ENCODE measurements around the gene CHDH.

The CHDH gene

DNA sequence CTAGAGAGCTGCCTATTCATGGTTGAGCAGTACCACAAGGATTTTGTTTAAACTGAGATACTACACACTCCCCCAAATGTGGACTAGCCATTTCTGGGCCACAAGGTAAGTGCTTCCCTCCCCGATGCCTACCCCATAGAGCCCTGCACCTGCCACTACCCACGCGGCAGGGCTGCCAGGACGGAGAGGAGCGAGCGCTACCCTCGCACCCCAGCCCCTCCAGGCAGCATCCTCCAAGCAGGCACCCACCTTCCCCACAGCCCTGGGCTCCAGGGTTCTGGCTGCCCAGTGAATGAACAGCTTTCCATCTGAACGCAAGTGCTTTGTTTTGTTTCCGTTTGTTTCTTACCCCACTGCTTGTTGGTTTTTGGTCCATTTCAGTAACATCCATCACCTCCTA, 59.2 kb downstream of the CHDH start:
- DNase-seq, result no peak

DNA sequence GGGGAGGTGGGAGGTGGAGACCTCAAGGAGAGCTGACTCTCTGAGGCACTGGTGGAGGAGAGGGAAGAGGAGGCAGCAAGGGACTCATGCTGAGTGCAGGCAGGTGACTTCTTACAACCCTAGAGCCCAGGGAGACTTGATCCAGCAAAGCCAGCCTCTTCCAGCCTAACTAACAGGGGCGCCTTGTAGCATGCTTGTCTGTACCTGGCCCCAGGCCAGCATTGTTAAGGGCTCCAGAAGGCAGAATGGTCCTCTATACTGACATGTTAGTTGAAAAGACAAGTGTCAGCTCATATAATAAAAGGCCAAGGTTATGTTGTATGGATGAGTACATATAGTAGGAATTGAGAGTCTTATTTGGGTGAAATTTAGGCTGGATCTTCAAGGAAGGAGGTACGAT, 65.4 kb downstream of the CHDH start:
- no peak for DNase-seq

DNA sequence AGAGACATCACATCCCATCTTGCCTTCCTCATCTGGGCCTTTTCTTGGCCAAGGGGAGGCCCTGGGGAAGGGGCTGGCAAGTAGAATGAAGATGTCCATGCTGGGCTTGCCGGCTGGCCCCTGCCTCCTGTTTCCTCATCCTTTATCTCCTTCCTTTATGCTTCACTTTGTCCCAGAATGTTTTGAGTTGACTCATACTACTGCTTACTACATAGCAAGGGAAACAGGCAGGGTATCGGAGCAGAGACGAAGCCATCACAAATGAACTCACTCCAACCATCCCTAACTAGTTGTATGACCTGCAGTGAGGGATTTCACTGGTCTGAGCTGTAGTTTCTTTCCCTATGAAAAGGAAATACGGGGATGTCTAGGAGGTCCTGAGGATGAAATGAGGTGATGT, 66.0 kb downstream of the CHDH start:
- no peak for DNase-seq

DNA sequence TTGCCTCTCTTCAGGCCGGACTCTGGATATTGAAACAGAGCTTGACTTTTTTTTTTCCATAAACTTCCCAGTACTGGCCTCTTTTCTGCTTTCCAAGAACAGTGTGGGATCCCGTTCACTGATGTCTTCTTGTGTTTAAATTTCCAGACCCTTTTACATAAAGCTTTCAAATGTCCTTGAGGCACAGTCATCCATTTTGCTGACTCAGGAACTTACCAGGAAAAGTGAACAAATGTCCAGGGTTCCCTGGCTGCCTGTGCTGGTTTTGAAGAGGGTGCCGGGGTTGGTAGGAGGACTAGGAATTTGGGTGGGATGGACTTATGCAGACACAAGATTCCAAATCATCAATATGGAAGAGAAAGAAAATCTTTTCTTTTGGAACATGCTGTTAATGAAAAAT, 68.1 kb downstream of the CHDH start:
- DNase-seq, result no peak

DNA sequence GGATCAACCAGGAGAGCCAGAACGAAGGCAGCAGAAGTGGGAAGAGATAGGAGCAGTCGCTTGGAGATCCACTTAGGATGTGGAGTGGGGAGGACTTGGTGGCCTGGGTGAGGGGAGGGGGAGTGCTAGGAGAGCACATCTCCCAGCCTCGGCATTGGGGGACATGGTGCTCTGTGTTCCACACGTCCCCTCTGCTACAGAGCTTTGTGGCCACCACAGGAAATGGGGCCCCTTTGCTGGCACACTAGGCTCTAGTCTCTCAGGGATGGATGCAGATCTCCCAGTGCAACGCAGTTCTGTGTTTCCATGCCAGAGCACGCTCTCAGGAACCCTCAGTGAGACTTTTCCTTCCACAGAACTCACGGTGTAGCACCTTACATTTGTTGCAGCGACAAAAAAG, 68.8 kb downstream of the CHDH start:
- no peak for DNase-seq

DNA sequence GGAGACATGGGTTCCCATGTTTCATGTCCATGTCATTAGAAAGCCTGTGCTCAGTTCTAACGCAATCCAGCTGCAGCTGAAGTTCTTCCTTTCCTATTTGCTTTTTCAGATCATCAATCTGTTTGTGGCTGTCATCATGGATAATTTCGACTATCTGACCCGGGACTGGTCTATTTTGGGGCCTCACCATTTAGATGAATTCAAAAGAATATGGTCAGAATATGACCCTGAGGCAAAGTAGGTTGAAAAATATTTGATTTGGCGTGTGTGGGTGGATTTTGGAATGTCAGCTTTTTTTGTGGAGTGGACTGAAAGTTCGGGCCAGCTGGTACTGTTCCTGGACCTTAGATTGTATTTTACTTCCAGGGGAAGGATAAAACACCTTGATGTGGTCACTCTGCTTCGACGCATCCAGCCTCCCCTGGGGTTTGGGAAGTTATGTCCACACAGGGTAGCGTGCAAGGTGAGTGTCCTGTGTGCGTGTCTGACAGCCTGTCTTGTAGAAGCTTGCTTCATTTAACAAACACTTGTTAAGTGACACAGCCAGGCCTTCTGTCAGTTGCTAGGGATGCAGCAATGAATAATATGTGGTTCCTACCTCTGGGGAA, 69.6 kb downstream of the CHDH start:
- DNase-seq, result no peak

DNA sequence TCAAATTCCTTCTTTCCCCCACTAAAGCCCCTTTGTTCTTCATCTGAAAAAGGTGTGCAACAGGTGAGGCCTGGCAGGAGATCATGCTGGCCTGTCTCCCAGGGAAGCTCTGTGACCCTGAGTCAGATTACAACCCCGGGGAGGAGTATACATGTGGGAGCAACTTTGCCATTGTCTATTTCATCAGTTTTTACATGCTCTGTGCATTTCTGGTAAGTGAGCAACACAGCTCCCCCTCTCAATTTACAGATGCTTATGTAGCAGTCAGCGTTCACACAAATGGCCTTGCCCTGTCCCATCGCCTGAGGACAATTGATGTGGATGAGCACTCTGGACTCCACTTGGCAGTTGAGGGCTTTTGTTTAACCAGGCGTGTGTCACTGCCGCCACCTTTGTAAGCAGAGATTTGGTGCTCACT, 70.4 kb downstream of the CHDH start:
- no peak for DNase-seq

DNA sequence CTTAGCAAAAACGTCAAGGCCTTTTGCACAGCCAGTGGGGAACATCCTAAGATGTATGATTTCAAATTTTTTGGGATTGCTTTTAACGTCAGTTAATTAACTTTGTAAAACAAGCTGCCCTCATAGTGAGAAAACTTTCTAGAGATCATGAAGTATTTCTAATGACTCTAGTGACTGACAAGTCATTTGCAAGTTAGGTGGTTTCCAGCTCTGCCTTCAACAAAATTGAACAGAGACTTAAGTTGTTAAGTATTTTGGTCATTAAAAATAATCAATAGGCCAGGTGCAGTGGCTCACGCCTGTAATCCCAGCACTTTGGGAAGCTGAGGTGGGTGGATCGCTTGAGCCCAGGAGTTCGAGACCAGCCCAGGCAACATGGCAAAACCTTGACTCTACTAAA, 71.2 kb downstream of the CHDH start:
- no peak for DNase-seq

DNA sequence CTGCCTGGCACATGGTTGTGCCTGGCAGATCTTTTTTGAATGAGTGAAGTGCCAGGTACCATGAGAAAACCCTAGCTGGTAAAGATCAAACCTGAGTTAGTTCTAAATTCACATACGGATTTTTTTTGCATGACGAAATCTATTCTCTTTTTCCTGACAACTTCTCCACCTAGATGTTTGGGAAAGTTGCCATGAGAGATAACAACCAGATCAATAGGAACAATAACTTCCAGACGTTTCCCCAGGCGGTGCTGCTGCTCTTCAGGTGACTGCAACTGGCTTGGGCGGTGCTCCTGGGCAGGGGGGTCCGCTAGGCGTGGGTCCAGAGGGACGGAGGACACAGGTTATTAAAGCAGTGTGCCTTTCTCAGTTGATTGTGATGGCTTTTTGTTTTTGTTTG, 71.8 kb downstream of the CHDH start:
- no peak for DNase-seq

DNA sequence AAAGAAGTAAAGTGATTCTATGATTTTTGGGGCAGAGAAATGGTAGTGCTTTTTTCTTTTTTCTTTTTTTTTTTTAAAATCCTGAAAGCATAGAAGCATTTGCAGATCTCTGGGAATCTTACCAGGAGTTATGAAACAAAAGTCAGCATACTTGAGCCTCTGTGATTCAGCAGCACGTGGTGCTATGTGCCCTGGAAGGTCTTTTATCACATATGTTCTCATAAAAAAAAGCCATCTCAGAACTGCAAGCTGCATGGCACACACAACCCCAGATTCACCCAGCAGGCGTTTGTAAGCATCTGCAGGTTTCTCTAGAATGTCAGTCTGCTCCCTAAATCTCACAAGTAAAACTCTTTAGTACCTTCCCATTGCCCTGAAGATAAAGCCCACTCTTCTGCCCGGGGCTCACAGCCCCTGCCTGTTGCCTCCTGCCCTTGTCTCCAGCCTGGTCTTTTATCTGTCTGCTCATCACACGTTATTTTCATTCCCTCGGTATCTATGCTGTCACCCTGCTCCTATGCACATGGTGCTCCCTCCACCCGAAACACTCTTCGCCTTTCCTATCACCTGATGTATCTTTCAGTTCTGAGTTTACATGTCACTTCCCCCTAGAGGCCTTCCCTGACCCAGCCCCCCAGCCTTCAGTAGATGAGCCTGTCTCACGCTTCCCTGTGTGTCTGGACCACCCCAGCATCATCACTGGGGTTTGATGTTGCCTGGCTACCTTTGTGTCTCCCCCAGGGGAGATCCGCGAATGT, 72.4 kb downstream of the CHDH start:
- DNase-seq, result no peak

DNA sequence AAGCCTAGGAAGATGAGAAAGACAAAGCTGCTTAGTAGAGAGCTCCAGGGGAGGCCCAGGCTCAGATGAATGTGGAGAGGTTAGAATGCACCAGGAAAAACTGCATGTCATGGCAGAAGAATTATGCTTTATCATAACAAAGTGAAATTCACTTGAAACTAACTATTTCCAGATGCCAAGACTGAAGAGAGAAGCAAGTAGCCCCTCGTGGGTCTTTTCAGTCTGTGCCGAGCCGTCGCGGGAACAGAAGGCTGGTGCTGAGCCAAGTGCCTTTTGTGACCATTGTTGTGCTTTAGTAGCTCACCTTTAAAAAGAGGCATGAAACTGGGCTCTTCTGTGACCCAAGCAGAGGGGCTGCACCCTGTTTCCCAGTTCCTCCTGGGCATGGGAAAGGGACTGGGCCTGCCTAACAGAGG, 73.2 kb downstream of the CHDH start:
- DNase-seq, result no peak

DNA sequence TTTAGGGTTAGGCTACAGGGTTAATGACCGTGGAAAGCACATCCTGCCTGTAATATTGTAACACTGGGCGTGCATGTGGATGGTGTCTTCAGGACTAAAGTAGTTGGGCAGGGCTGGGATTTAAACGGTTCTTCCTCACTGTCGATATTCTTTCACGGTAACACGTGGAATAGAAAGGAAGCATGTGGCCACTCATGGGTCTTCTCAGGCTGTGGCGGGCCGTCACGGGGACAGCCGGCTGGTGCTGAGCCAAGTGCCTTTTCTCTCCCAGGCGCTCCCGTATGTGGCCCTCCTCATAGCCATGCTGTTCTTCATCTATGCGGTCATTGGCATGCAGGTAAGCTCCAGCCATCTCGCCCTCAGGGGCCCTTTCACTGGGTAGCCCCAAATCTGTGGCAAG, 73.7 kb downstream of the CHDH start:
- no peak for DNase-seq

DNA sequence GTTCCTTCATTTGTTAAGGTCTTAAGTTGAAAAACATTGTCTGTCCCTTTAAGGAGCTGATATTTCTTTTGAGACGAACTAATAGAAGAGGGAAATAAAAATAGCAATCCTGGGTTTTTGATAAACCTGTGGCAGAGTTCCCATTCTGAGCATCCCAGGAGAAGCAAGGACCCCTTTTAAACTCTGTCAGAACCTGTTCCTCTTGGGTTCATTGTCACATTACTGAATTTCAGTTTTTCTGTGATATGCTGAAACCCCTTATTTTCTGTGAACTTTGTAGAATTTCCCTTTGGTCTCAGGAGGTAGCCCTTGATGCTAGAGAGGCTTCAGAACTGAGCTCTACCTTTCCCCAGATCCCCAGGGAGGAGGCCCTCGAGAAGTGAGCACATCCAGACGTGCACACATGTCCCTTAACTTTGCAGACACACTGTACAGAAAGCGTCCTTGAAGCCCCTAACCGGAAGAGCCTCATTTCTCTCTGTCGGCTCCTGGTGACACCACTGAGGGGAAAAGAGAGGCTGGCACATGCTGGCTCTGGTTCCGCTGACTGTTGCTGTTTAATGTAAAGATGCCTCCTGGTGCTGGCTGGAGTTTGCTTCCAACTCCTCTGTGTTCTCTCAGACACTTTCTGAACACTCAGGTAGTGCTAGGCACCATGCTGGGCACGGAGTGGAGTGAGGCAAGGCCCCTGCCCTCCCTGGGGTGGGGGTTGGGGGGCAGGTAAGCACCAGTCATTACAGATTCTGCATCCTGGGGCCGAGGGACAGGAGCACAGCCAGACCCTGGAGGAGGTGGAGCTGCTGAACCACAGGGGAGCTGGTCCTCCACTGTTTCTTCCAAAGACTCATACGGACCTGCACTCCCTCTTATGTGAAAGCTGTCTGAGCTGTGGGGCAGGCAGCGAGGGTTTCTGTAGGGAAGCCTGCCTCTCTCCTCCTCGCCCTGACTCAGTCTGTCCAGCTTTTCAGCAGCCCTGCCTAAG, 77.5 kb downstream of the CHDH start:
- DNase-seq, result no peak

DNA sequence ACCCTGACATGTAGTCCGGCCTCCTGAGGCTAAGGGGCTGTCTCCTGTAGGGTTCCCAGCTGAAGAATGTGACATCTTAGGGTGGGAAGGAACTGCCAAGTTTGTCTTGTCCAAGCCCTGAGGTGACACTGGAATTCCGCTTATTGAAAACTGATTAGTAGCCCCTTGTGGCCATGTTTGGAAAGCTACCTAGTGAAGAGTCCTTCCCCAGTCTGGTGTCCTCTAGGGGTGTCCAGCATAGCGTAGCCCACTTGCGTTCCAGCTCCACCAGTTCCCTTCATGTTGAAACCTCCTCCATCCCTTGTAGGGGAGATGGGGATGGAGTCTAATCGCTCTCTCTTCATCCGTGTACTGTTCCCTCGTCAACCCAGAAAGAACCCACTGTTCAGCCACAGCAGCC, 79.5 kb downstream of the CHDH start:
- no peak for DNase-seq

DNA sequence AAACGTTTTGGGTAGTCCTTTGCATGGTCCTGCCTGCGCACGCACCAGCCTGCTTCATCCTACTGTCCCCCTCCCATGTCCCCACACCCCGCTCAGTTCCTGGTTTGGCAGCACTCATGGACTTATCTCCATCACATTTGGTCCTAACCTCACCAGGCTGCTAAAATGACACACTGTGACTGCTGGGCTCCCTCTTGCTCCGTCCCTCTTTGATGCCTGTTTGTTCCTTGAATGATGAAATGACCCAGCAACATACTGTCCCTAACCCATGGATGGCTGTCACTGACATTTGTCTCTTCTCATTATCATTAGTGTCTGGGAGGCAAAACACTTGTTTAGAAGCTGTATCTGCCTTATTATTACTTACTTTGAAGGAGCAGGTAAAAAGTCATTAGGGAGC, 80.5 kb downstream of the CHDH start:
- no peak for DNase-seq

DNA sequence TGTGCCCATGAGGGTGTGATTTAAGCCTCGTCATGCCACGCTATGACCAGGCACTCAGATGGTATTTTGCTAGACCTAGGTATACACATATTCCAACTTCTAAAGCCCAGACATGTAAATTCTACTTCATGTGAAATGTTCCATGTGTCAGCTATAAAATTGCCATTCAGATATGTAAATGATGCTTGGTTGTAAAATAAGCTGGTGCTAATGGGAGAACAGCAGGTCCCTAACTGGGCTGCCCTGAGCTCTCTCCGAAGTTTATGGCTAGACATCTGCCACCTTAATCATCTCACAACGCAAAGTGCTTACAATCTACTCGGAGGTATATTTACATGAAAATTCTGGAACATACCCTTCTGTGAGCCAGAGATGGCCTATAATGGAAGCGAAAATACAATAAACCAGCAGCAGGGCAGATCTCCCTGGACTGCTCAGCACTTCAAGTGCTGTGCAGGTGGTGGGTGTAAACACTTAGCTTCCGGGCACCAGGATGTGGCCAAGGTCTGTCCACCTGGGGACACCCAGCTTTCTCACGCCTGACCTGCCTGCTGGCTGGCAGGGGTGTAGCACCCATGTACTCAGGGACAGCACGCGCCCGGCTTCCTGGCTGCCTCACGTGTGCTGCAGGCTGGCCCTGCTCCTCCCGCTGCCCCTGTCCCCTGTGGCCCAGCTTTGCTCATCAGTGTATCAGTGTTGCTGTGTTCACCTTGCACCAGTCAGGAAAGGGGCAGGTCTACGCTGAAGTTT, 82.0 kb downstream of the CHDH start:
- DNase-seq, result no peak

DNA sequence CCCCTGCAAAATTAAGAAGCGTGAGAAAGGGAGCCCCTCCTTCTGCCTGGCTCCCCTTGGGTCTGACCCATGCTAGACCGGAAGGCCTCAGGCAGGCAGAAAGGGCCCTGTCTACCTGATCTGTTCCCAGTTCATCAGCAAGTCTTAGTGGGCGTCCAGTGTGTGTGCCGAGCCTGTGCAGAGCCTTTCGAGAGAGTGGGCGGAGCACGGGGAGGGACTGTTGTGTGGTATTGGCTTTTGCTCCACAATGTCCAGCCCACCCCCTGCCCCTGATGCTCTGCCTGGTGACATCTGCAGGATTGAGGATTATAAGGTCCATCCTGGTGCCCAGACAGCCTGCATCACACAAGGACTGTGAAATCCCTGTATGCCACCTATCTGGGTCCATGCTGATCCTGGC, 82.9 kb downstream of the CHDH start:
- no peak for DNase-seq

All from stimulated activated CD8-positive, alpha-beta memory T cell treated with anti-CD3 and anti-CD28 coated beads, Interleukin-4, amount 100 ng/mL, for 48 hours (primary cell).